GM12875 (cell line): ENCODE data around the gene LYRM1.
A peak's percentile ranks its signal among the peaks of the same experiment; 100 is the strongest.

Experiments used
- H3K4me3 ChIP-seq: one replicate; pipeline ENCODE4 v1.5.1; 2011; ENCODE audit warnings: low read depth, low read length, control low read depth
- TF ChIP-seq, protein P1 (sequence below): IDR thresholded peaks from 2 replicates; pipeline ENCODE4 v1.5.1; 2011; ENCODE audit warnings: low read depth, mild to moderate bottlenecking, control low read depth, inconsistent platforms, low read length, moderate library complexity, borderline replicate concordance; ENCODE audit not compliant: insufficient read depth

LYRM1 gene

DNA sequence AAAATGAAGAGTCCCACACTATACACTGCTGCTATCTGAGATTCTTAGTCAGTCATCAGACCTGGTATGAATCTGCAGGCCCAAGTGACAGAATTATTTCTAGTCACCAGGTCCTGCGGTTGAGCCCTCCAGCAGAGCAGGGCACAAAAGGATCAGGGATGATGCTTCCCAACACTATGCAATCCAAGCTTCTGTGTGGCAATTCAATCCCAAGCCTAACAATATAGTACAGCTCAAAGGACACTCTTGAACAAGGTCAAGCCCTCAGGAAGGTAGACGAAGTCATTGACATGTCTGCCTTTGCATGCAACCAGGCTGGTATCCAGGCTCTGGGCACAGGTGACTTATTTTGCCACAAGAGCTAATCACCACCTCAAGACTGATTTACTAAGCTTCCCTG is 6.2 kb upstream of the LYRM1 start:
- TF ChIP-seq, protein P1, sequence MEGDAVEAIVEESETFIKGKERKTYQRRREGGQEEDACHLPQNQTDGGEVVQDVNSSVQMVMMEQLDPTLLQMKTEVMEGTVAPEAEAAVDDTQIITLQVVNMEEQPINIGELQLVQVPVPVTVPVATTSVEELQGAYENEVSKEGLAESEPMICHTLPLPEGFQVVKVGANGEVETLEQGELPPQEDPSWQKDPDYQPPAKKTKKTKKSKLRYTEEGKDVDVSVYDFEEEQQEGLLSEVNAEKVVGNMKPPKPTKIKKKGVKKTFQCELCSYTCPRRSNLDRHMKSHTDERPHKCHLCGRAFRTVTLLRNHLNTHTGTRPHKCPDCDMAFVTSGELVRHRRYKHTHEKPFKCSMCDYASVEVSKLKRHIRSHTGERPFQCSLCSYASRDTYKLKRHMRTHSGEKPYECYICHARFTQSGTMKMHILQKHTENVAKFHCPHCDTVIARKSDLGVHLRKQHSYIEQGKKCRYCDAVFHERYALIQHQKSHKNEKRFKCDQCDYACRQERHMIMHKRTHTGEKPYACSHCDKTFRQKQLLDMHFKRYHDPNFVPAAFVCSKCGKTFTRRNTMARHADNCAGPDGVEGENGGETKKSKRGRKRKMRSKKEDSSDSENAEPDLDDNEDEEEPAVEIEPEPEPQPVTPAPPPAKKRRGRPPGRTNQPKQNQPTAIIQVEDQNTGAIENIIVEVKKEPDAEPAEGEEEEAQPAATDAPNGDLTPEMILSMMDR: no peak
- no peak overlapping the region for H3K4me3 ChIP-seq

DNA sequence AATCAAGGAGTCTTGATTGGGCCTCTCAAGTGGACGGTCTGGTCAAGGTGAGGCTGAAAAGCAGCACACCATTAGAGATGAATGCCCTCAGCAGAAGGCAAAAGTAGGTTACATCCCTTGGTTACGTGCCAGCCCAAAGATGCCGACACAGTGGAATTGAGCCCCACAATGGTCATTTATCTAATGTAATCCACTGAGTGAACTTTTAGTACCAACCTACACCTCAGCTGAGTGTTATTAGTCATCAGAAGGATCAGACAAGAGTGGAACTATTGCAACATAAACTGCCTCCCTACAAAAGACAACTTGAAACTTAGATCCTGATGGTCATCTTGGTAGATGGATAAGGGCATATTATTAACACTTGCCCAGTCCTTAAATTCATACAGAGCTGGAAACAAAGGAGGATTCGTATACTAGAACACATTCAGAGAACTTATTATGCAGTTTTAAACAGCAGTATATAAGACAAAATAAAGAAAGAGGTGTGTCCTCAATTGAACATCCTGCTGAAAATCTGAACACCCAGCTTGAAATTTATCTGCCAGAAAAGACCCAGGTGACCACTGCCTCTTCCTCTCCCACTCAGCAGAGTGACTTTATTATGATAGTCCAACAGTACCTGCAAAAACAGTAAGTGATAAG is 3.2 kb upstream of the LYRM1 start:
- no peak overlapping the region for H3K4me3 ChIP-seq
- TF ChIP-seq, protein P1: no peak

DNA sequence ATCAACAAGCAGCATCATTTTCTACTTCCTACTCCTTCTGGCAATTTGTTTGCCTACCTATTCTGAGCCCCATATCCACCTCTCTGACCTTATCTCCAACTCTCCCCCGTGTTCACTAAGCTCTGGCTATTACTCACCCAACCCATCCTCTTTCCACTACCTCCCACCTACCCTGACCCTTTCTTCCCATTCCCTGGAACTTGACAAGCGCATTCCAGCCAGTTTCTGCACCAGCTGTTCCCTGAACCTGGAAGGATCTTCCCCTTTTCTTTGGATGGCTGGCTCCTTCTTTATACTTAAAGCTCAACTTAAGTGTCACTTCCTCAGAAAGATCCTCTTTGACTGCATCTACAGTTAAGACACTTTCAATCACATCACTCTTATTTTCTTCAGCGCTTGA is 2.6 kb upstream of the LYRM1 start:
- TF ChIP-seq, protein P1: no peak
- H3K4me3 ChIP-seq: no peak overlapping the region

DNA sequence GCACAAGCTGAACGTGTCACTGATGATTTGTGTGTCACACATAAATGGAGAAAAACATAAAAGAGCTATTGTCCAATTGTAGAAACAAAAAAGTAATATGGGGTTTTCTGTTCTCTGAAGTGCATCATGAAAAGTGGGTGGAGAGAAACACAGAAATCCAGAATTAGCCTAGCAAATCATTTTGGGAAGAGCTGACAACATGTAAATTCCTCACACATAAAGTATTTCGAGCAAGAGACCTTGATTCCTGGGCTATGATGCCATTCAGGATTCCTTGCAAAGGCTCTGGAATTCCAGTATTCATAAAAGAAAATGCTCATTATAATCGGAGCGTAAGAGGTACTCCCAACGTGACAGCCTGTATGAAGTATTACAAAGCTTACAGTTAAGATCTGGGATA is 1.5 kb upstream of the LYRM1 start:
- TF ChIP-seq, protein P1: no peak

DNA sequence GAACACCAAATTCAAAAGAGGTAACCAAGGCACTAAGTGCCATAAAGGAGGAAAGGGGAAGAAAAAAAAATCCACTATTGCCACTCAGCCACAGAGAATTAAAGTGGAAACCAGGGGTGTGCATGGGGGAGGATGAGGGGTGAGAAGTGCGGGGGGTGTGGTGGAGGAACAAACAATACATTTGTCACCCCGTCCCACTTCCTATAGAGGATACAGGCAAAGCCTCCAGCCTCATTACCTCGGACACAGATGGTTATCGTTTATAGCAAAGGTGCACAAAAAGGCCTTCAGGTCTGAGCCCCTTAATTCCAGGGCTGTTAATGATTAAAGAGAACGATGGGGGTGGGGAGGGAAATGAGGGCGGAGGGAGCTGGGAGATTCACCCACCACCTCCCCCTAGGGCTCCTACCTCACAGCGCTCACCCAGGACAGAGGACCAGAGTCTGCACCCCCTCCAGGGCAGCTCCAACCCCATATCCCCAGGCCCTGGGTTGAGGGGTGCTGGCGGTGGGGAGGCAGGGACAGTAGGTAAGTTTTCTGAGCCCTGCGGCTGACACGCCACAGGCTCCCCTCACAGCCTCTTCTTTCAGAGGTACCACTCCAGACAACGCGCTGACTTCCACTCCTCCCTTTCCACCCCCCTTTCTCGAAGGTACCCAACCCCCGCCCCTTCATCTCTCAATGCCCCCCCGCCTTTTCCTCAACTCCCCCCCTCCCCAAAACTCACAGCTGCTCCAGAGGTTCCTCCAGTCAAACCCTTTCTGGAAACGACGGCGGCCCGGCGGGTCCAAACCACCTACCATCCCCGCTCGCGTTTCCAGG is 883 bp upstream of the LYRM1 start:
- TF ChIP-seq, protein P1: no peak

More for the DNA sequence above, 1.5 kb upstream of the LYRM1 start:
- H3K4me3 ChIP-seq: no peak overlapping the region

DNA sequence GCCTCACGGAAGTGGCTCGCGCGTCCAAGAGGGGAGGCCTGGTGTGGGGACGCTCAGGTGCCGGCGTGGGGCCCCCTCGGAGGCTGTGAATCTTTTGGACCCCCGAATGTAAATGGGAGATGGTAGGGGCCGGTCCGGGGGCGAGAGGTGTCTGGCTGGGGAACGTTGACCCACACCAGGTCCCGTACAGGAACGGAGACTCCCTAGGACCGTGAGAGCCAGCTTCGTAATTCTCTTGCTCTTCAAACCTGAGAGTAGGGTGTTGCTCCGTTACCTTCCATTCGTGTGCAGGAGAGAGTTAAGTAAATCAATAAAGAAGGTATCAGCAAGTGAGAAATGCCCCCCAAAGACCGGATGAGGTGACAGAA is 481 bp downstream of the LYRM1 start:
- H3K4me3 ChIP-seq: peak overlapping the region; percentile 69
- TF ChIP-seq, protein P1: no peak

More for the DNA sequence above, 883 bp upstream of the LYRM1 start:
- H3K4me3 ChIP-seq: peak overlapping the region; percentile 69
